OCI-LY1 (cell line): ENCODE results near the gene SRRD.

Experiments
- H2AFZ ChIP-seq: fragments of 200-600 bp; sonication (generic), shearing (Covaris generic); 2 replicates; pipeline ENCODE4 v1.6.0; 2014; ENCODE audit warnings: antibody characterized with exemption, mild to moderate bottlenecking, low read length
- H3F3A ChIP-seq: fragments of 200-600 bp; sonication (generic), shearing (Covaris generic); 2 replicates; pipeline ENCODE4 v1.6.0; 2014; ENCODE audit warnings: mild to moderate bottlenecking, antibody characterized with exemption, low read length, moderate library complexity; ENCODE audit not compliant: insufficient read depth
- H3K27ac ChIP-seq: fragments of 200-600 bp; sonication (generic); 2 replicates; pipeline ENCODE4 v1.5.1; 2014; ENCODE audit warnings: low read length, mixed run types, mild to moderate bottlenecking, low read depth; ENCODE audit not compliant: poor library complexity, severe bottlenecking
- H3K27me3 ChIP-seq: fragments of 200-600 bp; sonication (generic); 2 replicates; pipeline ENCODE4 v1.6.0; 2014; ENCODE audit warnings: antibody characterized with exemption, mild to moderate bottlenecking, low read length, moderate library complexity; ENCODE audit not compliant: insufficient read depth
- H3K36me3 ChIP-seq: fragments of 200-600 bp; sonication (generic); 2 replicates; pipeline ENCODE4 v1.6.1; 2014; ENCODE audit warnings: mild to moderate bottlenecking, antibody characterized with exemption, low read length, moderate library complexity, mixed read lengths; ENCODE audit not compliant: insufficient read depth
- H3K4me1 ChIP-seq: fragments of 200-600 bp; sonication (generic); 2 replicates; pipeline ENCODE4 v1.5.1; 2014; ENCODE audit warnings: mild to moderate bottlenecking, low read length, moderate library complexity; ENCODE audit not compliant: insufficient read depth, severe bottlenecking
- H3K4me2 ChIP-seq: fragments of 200-600 bp; sonication (generic), shearing (Covaris generic); 2 replicates; pipeline ENCODE4 v1.6.1; 2014; ENCODE audit warnings: low read length
- H3K4me3 ChIP-seq: fragments of 200-600 bp; sonication (generic); 2 replicates; pipeline ENCODE4 v1.5.1; 2014; ENCODE audit warnings: low read length, low read depth, mild to moderate bottlenecking, mixed read lengths; ENCODE audit not compliant: poor library complexity, severe bottlenecking
- H3K79me2 ChIP-seq: fragments of 200-600 bp; shearing (Covaris generic); 2 replicates; pipeline ENCODE4 v1.6.1; 2016; ENCODE audit warnings: mixed run types, low read length, mixed read lengths; ENCODE audit not compliant: insufficient read depth
- H3K9ac ChIP-seq: fragments of 200-600 bp; sonication (generic), shearing (Covaris generic); 2 replicates; pipeline ENCODE4 v1.6.1; 2014; ENCODE audit warnings: mild to moderate bottlenecking, low read length, mixed read lengths
- H3K9me2 ChIP-seq: fragments of 200-600 bp; sonication (generic), shearing (Covaris generic); 2 replicates; pipeline ENCODE4 v1.6.1; 2014; ENCODE audit warnings: low read depth, mild to moderate bottlenecking, low read length, mixed read lengths
- H3K9me3 ChIP-seq: fragments of 200-600 bp; shearing (Covaris generic); 2 replicates; pipeline ENCODE4 v1.6.1; 2014; ENCODE audit warnings: low read length, mixed read lengths
- H4K20me1 ChIP-seq: fragments of 200-600 bp; sonication (generic), shearing (Covaris generic); 2 replicates; pipeline ENCODE4 v1.6.0; 2016; ENCODE audit warnings: mild to moderate bottlenecking, low read length; ENCODE audit not compliant: insufficient read depth
- EZH2 ChIP-seq: fragments of 200-600 bp; sonication (generic), shearing (Covaris generic); IDR thresholded peaks from 2 replicates; pipeline ENCODE4 v1.8.0; 2017; ENCODE audit warnings: borderline replicate concordance, mixed run types, mild to moderate bottlenecking, antibody characterized with exemption, low read length, moderate library complexity, mixed read lengths
- TF ChIP-seq, protein P1 (sequence below): fragments of 200-600 bp; sonication (generic), shearing (Covaris generic); IDR thresholded peaks from 2 replicates; pipeline ENCODE4 v1.5.1; 2017; ENCODE audit warnings: mild to moderate bottlenecking, antibody characterized with exemption, low read length, moderate library complexity, mixed read lengths

The SRRD gene

GRCh38 chr22:26535603-26535908, 51.9 kb downstream of the SRRD start:
- Histone ChIP-seq H3K9me2 (no peaks in the 10 kb centered on the region), H3K79me2 (no peaks in the 10 kb centered on the region; the same call in 1 of the 2 replicates), H3K36me3 (peaks cover 62% of the 10 kb centered on the region), H3K27ac (peak overlapping the region; percentile 100), H3K4me1 (peaks cover 56% of the 10 kb centered on the region), H2AFZ (no peak overlapping the region), H3K4me3 (peak overlapping the region; percentile 58), H3K9ac (peak overlapping the region; percentile 97), H4K20me1 (no peaks in the 10 kb centered on the region), H3K9me3 (no peaks in the 10 kb centered on the region), H3K27me3 (no peaks in the 10 kb centered on the region), H3F3A (peaks cover 17% of the 10 kb centered on the region), H3K4me2 (peak overlapping the region; percentile 92)
- TF ChIP-seq, protein P1, sequence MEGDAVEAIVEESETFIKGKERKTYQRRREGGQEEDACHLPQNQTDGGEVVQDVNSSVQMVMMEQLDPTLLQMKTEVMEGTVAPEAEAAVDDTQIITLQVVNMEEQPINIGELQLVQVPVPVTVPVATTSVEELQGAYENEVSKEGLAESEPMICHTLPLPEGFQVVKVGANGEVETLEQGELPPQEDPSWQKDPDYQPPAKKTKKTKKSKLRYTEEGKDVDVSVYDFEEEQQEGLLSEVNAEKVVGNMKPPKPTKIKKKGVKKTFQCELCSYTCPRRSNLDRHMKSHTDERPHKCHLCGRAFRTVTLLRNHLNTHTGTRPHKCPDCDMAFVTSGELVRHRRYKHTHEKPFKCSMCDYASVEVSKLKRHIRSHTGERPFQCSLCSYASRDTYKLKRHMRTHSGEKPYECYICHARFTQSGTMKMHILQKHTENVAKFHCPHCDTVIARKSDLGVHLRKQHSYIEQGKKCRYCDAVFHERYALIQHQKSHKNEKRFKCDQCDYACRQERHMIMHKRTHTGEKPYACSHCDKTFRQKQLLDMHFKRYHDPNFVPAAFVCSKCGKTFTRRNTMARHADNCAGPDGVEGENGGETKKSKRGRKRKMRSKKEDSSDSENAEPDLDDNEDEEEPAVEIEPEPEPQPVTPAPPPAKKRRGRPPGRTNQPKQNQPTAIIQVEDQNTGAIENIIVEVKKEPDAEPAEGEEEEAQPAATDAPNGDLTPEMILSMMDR: no peak
- no peak for TF ChIP-seq EZH2

DNA sequence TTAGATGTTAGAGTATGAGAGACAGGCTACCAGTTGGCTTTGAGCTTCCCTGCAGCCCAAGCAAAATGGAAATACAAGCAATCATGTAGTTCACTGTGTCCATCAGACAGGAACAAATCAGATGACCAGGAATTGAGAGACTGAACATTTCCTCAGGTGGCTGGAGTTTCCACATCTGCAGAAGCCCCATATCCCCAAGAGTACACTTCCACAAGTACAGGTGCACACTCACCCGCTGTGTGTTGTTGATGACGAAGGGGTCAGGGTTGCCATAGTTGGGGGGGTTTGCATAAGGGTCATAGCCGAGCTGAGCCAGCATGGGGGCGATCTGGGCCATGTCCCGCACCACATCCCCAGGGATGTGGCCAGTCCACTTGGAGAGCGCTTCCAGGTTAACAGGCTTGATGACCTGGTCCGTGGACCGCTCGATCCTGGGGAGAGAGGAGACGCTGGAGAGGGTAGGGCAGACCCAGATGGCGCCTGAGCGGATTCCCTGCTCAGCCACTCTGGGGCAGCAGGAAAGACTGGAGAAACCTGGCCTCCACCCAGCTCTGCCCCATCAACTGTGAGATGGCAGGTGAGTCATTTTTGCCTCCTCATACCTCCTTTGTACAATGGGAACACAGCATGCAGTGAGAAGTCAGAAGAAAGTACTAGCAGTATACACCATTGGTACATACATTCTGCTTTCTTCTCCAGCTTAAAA, 52.5 kb downstream of the SRRD start:
- Histone ChIP-seq H3K79me2 (no peaks in the 10 kb centered on the region; the same call in 1 of the 2 replicates), H3K27ac (peak overlapping the region; percentile 100), H3K36me3 (peaks cover 62% of the 10 kb centered on the region)

GRCh38 chr22:26536762-26537134, 53.1 kb downstream of the SRRD start:
- Histone ChIP-seq H3K4me2 (peak overlapping the region; percentile 92; the same call in 1 of the 2 replicates), H3K4me1 (peaks cover 63% of the 10 kb centered on the region), H3K4me3 (no peak overlapping the region), H3K9me3 (no peaks in the 10 kb centered on the region), H4K20me1 (no peaks in the 10 kb centered on the region), H3F3A (peaks cover 17% of the 10 kb centered on the region), H3K9me2 (no peaks in the 10 kb centered on the region), H3K36me3 (peaks cover 62% of the 10 kb centered on the region), H3K79me2 (no peaks in the 10 kb centered on the region; the same call in 1 of the 2 replicates), H3K27me3 (no peaks in the 10 kb centered on the region), H3K27ac (peak overlapping the region; percentile 100), H2AFZ (no peak overlapping the region), H3K9ac (peak overlapping the region; percentile 97)
- TF ChIP-seq, protein P1: no peak
- no peak for TF ChIP-seq EZH2

More for the DNA sequence above, 52.5 kb downstream of the SRRD start:
- Histone ChIP-seq H2AFZ (no peak overlapping the region), H3F3A (peaks cover 17% of the 10 kb centered on the region), H3K9me3 (no peaks in the 10 kb centered on the region), H3K9me2 (no peaks in the 10 kb centered on the region), H3K9ac (peak overlapping the region; percentile 97), H3K4me1 (peaks cover 62% of the 10 kb centered on the region), H3K4me3 (peak overlapping the region; percentile 12), H3K4me2 (peak overlapping the region; percentile 92), H4K20me1 (no peaks in the 10 kb centered on the region), H3K27me3 (no peaks in the 10 kb centered on the region)
- TF ChIP-seq EZH2: no peak
- TF ChIP-seq, protein P1: no peak
